Measurements from ENCODE around the gene TMEM87B. TPM values are rescaled to one million over a fixed set of nuclear protein-coding genes. Genes with fewer than 3 reads are reported as not detected.

Gene TMEM87B, protein sequence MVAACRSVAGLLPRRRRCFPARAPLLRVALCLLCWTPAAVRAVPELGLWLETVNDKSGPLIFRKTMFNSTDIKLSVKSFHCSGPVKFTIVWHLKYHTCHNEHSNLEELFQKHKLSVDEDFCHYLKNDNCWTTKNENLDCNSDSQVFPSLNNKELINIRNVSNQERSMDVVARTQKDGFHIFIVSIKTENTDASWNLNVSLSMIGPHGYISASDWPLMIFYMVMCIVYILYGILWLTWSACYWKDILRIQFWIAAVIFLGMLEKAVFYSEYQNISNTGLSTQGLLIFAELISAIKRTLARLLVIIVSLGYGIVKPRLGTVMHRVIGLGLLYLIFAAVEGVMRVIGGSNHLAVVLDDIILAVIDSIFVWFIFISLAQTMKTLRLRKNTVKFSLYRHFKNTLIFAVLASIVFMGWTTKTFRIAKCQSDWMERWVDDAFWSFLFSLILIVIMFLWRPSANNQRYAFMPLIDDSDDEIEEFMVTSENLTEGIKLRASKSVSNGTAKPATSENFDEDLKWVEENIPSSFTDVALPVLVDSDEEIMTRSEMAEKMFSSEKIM
- 44.3 and 53.6 TPM in 2 replicates for total RNA-seq (2014; rRNA removed; shearing (Covaris generic))

DNA sequence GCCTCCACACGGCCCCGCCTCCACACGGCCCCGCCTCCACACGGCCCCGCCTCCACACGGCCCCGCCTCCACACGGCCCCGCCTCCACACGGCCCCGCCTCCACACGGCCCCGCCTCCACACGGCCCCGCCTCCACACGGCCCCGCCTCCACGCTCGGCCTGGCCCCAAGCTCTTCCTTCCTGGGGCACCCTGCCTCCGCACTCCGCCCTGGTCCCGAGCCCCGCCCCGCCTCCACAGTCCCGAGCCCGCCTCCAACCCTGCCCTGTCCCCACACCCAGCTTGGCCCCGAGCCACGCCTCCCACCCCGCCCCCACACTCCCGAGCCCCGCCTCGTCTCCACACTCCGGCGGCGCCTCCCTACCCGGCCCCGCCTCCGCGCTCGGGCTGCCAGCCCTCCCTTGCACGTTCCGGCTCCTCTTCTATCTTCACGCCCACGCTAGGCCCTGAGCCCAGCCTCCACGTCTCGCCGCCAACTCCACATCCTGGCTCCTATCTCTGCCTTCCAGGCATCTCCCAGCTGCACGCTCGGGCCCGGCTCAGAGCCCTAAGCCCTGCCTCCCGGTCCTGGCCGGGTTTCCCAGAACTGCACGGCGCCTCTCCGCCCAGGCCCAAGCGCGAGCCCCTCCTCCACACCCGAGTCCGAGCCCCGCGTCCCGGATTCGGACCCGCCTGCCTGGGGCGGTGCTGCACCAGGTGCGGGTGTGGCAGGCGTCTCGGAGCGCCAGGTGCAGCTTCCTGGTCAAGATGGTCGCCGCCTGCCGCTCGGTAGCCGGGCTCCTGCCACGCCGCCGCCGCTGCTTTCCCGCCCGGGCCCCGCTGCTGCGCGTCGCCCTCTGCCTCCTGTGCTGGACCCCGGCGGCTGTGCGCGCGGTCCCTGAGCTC is at the start of gene TMEM87B:
Gene TMEM87B, plus strand, starts transcription at position 423 of the 883 bp plus-strand sequence. Its CDS starts 323 bp downstream, at position 746.
- peak; percentile 98 for DNase-seq (ENCODE audit: low read depth)

DNA sequence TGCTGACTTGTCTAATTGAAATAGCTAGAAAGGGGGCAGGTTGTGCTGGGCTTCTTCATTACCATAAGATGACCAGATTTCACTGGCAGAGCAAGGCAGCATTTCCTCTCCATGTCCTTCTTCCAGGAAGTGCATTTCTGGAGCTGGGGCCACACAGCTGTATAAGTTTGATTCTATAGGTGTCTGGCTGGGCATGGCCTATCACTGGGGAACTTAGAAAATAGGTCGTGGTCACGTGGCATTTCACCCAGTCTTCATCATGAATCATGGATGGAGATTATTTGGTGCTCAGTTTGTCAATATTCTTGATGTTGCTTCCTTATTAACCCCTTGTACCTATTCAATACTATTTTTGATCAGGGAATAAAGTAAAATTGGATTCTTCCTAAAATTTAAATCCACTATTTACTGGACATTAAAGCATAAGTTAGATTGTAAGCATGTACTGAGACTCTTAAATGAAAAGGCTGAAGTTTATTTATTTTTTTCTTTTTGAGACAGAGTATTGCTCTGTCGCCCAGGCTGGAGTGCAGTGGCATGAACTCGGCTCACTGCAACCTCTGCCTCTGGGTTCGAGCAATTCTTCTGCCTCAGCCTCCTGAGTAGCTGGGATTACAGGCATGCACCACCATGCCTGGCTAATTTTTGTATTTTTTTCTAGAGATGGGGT is 49.5 kb upstream of the TMEM87B start:
- no peak for DNase-seq (ENCODE audit: low read depth)

DNA sequence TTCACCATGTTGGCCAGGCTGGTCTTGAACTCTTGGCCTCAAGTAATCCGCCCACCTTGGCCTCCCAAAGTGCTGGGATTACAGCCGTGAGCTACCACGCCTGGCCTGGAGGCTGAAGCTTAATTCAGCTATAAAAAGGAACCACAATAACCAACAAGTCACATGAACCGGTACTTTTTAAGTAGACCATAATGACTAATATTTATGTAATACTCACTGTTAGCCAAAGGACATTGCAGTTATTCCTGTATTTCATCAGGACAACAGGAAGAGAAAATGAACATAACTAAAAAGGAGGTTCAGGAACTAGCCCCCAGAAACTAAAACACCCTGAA is 49.0 kb upstream of the TMEM87B start:
- DNase-seq (ENCODE audit: low read depth), result peak; percentile 56

DNA sequence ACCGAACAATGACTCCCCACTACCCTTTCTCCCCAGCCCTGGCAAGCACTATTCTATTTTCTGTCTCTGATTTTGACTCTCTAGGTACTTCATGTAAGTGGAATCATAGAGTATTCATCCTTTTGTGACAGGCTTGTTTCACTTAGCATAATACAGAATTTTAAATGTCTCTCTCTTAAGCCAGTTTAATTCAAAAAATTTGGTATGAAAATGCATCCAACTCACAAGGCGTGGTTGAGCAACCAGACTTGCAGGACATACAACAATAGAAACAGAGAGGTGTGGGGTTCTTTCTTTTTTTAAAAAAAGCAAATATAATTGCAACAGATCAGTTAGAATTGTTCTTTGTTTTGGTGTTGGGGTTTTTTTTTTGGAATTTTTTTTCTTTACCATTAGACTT is 47.6 kb upstream of the TMEM87B start:
- no peak for DNase-seq (ENCODE audit: low read depth)

DNA sequence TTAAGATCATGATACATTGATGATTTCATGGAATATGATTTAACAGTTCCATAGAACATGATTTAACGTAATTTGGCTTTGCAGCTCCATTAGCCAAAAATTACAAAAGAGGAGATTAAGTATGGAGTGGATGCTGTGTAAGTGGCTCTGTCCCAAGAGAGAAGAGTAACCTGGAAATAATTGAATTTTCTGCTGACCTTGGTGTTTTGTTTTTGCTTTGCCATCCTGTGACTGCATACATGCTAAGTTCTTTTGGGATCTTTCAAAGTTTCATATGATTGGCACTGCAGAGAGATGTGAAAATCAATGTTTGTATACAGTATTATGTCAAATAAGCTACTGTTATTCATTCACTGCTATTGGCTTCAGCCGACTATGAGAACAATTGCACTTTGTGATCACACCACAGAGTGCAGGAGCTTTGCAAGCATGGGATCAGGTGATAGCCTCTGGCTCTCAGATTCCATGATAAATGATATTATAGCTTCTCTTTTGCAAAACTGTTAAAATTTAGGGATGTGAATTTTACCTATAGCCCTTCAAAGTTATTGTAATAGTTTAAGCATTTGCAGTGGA is 46.1 kb upstream of the TMEM87B start:
- DNase-seq (ENCODE audit: low read depth), result no peak

DNA sequence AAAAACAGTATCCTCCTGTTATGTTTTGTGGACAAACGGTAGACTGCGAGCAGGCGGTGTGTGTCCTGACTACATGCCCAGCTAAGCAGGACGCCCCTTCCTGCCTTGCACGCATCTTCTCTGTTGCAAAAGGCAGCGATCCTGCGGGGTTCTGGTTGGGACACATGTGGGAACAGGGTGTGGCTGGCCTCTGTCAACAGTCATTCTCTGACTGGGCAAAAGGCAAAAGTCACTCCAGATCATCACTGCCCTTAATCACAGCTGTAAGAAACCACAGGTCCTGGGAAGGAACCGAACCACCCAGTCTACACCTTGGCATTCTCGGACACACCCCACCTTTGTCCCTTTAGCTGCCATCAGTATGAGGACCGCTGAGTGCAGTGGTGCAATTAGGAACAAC is 44.3 kb upstream of the TMEM87B start:
- DNase-seq (ENCODE audit: low read depth), result no peak

DNA sequence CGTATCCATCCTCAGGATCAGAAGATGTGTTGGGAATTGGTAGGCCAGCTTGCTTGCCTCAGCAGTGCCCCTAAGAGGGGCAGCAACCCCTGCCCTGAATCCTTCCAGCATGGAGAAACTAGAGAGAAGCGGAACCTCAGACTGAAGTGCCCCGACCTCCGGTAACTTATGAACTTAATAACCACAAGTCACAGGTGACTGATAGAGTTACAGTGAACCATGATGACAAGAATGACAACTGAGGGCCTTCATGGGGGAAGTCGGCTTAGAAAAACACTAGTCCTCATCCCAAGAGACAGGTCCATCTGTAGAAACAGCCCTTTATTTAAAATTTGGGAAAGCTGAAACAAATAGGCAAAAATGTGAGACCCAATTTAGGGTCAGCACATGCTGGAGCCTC is 42.5 kb upstream of the TMEM87B start:
- no peak for DNase-seq (ENCODE audit: low read depth)

DNA sequence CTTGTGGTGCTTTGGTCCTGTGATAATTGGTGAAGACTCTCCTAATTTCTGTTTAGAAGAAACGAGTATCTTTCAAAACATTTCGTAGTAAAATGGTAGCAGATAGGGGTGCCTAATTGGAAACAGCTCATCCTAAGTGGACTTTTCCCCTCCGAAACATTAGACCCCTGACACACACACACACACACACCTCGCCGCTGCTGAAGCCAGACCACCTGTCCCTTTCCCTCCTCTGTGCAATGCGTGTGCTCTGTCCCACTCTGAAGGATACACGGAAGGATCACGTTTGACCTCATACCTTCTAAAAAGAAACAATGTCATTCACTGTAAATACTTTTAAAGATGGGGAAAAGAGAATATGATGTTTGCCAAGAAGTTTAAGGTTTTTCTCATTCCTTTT is 36.2 kb upstream of the TMEM87B start:
- no peak for DNase-seq (ENCODE audit: low read depth)

DNA sequence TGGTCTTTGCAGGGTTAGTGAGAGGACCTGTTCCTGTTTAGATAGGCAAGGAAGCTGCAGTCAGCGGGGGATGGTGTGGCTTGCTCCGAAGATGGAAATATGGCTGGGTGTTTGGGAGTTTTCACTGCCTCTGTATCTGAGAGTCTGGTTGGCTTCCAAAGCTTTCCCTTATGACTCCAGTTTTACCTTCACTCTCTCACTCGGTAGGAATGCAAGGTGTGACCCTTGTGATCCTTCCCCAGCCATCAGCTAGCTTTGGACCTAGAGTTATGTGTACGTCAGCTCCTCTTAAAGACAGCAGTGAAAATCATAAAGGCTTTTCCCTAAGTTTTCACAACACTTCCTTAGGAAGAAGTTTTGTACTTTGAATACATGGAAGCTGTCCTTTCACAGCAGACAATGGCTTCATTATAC is 35.5 kb upstream of the TMEM87B start:
- no peak for DNase-seq (ENCODE audit: low read depth)

DNA sequence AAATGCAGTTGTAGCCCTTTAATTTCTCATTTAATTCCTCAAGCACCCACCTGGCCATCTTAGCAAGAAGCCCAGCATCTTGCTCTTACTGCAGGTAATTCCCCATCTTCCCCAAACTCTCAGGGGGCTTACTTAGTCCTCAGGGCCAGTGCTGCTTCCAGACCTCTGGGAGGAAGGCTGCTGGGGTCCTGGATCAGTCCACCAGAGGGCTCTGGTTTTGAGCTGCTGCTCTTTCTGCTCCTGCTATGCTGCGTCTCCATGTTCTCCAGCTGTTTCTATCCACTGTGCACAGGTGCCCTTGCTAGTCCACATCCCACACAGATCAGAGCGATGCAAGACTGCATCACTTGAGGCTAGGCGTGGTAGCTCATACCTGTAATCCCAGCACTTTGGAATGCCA is 34.5 kb upstream of the TMEM87B start:
- DNase-seq (ENCODE audit: low read depth), result no peak

DNA sequence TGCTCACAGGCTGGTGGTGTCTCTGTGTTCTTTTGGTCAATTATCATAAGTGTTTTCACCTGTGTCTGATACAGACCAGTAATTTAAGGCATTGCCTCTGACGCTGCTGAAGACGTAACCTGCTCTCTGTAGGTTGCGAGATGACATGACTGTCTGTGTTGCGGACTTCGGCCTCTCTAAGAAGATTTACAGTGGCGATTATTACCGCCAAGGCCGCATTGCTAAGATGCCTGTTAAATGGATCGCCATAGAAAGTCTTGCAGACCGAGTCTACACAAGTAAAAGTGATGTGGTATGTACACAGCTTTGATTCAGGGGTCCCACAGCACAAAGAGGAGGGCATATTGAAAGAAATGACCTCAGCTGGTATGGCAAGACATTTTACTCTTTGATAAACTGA is 33.8 kb upstream of the TMEM87B start:
- no peak for DNase-seq (ENCODE audit: low read depth)

DNA sequence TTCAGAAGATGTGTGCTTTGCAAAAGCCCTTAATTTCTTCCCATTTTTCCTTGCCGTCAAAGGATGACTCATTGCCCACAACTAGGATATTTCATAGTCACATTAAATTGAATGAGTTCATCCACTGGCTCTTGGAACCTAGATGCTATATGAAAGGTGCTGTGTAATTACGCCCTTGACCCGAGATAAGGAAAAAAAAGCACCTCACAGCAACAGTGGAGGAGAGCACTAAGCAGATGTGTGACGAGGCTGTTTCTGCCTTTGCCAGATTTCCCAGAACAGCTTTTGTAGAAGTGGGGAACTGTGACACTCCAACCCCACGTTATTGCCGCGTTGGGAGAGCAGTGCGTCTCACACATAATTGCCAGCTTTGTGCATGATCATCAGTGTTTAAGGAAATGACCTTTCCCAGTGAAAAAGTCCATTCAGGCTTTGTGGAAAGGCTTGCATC is 33.3 kb upstream of the TMEM87B start:
- DNase-seq (ENCODE audit: low read depth), result peak; percentile 73

DNA sequence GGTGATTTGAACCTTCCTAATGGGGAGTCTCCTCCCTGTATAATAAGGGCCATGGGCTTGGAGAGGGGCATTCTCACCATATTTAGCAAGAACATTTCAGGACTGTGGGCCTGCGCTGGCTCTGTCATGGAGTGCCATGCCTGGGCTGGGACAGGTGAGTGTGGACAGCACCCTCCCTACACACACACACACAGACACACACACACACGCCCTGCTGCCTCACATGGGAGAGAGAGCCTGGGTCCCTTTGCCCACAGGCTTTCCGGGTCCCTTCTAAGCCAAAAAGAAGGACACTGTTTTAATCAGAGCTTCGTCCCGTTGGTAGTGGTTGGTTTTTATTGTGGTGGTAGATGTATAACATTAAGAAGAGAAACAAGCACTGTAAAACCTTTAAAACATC is 31.4 kb upstream of the TMEM87B start:
- no peak for DNase-seq (ENCODE audit: low read depth)

DNA sequence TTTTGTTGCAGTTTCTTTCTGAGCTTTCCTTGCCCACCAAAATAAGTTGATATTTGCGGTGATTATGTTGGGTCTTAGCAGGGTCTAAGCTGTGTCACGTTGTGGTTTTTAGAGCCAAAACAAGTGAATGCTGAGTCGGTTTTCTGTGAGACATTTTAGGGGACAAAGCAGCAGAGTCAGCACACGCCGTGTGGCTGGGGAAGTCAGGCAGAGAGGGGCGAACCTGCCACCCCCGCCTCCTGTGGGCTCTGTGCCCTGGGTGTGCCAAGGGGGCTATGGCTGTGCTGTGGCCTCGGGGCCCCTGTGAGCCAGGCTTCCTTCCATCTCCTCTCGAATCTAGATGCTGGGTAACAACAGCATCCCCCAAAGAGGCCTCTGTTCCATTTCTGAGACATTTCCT is 30.8 kb upstream of the TMEM87B start:
- no peak for DNase-seq (ENCODE audit: low read depth)

DNA sequence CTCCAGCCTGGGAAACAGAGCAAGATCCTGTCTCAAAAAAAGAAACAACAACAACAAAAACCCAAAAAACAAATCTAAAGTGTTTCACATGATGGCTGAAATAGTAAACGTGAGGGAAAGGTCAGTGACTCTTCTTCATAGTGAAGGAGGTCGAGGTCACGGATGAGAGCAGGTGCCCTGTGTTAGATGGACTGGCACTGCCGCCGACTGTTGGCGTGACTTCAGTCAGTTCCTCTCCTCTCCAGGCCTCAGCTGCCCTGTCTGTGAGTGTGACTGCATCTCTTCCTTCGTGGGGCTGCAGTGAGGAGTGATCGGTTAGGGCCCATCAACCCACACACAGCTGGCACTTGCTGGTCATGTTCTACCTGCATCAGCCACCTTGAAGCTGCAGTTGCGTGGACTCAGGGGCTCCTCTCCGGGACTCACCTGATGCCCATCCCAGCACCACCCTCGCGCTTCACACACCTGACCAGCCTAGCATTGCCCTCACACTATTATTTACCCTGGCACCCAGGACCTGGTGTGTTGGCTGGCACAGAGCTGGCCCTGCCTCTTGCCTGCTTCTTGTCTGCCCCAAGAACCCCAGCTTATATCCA is 30.1 kb upstream of the TMEM87B start:
- DNase-seq (ENCODE audit: low read depth), result no peak

DNA sequence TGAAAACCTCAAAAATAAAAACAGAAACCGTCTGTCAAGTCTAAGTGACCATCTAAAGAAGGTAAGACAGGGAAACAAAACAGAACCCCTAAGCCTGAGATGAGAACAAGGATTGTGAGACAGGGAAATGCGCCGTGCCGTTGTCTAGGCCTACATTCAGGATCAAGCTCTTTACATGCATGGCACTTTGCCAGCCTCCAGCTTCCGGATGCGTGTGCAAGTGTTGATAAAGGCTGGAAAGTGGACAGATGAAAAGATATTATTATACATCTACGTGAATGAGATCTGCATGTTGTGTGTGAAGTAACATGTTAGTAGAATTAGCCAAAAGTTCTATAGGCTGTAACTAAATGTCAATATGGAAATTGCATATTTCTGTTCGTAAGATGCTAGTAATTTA is 28.6 kb upstream of the TMEM87B start:
- DNase-seq (ENCODE audit: low read depth), result no peak

DNA sequence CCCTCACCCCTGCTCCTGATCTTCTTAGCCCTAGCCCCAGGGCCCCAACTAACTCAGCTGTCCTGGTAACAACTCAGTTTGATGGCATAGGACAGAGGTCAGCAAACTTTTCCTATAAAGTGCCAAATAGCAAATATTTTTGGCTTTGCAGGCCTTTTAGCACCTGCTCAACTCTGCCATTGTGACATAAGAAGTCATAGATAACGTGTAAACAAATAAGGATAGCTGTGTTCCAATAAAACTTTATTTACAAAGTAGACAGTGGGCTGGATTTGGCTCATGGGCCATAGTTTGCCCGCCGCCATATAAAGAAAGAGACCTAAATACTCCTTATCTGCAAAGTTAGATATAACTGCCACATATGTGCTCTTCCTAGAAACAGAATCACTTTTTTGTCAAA is 27.3 kb upstream of the TMEM87B start:
- no peak for DNase-seq (ENCODE audit: low read depth)

DNA sequence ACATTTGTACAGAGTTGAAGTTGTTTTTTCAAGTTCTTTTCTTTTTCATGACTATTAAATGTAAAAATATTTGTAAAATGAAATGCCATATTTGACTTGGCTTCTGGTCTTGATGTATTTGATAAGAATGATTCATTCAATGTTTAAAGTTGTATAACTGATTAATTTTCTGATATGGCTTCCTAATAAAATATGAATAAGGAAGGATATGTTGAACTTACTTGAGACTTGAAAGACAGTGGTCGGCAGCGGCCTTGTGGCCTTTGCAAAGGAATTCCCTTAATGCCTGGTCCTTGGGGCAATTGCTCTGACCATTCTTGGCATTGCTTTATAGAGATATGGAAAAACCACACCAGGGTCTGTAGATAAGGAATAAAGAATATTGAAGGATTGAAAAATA is 25.9 kb upstream of the TMEM87B start:
- DNase-seq (ENCODE audit: low read depth), result no peak

DNA sequence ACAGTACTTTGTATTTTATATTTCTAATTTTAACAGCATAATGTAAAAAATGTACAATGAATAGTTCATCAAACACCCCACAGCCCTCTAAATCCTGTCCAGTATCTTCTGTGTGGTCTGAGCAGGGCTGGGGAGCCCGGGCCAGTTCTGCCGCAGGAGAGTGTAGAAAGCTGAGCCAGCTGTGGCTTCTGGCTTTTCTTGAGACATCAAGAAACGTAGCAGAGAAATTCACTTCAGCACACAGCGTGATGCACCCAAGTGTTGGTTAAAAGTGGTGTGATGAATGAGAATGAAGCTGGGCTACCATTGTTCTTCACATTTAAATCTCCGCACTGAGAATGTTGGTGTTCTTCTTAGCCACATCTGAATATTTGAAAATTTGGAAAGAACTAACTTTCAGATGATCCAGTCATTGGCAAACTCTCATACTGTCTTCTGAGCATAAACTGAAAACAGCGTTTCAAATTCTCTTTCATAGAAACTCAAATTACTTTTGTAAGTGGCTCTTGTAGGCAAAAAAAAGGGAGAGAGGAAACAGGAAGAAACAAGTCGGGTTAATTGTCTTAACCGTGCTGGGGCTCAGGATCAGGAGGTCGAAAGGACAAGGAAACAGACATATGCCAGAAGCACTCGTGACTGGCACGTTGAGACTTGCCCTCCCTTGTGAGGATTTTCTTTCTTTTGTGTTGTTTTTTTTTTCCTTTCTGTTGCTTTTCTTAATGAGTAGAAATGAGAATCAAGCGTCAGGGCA is 23.4 kb upstream of the TMEM87B start:
- peak; percentile 47 for DNase-seq (ENCODE audit: low read depth)

DNA sequence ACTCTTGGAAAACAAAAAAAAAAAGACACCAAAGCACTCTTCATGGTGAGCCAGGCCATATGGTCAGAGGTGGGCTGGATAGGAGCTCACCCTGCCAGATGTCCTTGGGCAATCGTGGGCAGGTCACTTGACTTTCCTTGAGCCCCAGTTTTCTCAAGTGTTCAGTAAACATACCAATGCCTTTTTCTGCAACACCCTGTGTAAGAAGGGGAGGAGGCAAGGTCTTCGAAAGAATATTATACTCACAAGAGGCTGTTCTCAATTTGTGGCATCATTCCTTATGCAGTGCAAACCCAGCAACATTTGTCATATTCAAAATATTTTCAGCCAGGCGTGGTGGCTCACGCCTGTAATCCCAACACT is 22.9 kb upstream of the TMEM87B start:
- DNase-seq (ENCODE audit: low read depth), result peak; percentile 73

Data from RPMI7951 (cell line).